Aortic smooth muscle cell (primary cell): ENCODE data around the gene SCAF8. TPM values are rescaled to one million over a fixed set of nuclear protein-coding genes. Genes with fewer than 3 reads are reported as not detected.

Source experiments
- total RNA-seq: library from RNA; depleted of rRNA; stranded (reverse); fragments of >200 nt; gene quantifications from 2 replicates; pipeline ENCODE4 v1.2.3, GENCODE V29; 2014

The SCAF8 gene
- total RNA-seq, result 24.7 and 30.9 TPM in 2 replicates

GRCh38 chr6:154733183-154733625 is at the start of gene SCAF8:
Gene SCAF8 (plus strand): TSS chr6:154733416. CDS start chr6:154733901, 485 bp downstream.

Other genes with a start within 250 kb of the SCAF8 start
- 6.7 and 15.5 TPM in 2 replicates for gene CNKSR3, start 222.7 kb upstream of the SCAF8 start, total RNA-seq